Ishikawa (cell line): ENCODE results near the gene CREBL2.

Source experiments
- TAF1 ChIP-seq: IDR thresholded peaks from 2 replicates; pipeline ENCODE4 v1.6.1; 2012; ENCODE audit warnings: low read depth, mild to moderate bottlenecking
- TCF12 ChIP-seq: IDR thresholded peaks from 2 replicates; pipeline ENCODE4 v1.6.1; 2012; ENCODE audit warnings: low read depth
- TF ChIP-seq, protein P1 (sequence below): IDR thresholded peaks from 2 replicates; pipeline ENCODE4 v1.6.1; 2012

DNA sequence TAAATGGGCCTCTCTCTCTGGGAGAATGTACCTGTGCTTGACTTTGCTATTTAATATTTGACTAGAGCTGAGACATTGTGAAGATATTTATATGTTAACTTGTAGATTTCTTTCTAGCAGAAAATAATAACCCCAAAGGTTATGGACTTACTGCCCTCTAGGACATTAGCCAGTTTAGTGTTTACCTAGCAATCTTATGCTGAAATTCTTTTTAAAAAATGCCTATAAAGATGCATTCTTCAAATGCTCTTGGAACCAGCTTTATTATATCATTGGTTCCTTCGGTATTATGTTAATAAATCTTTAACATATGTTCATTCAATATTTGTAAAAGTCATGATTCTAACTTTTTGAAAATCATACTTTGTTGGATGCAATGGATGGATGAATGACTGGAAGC, 56.3 kb downstream of the CREBL2 start:
- TF ChIP-seq TCF12, result no peak
- TF ChIP-seq TAF1, result no peak
- TF ChIP-seq, protein P1, sequence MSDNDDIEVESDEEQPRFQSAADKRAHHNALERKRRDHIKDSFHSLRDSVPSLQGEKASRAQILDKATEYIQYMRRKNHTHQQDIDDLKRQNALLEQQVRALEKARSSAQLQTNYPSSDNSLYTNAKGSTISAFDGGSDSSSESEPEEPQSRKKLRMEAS, result no peak
